ENCODE measurements around the gene AKAP8L.

GRCh38 chr19:15332311-15332996 is 86.3 kb downstream of the AKAP8L start, which contains the start of gene BRD4:
- no peak for TF ChIP-seq CTCF (IDR thresholded peaks at IDR 0.05)
- TF ChIP-seq EP300 (IDR thresholded peaks at IDR 0.05; ENCODE audit: low read depth): no peak
- TF ChIP-seq POLR2AphosphoS5 (IDR thresholded peaks at IDR 0.05): peak in 2 of 3 donors; percentile 44 to 62

Measured in transverse colon (tissue), 4 donors.